Vagina (tissue), 2 donors: ENCODE data around the gene MYG1. TPM values are rescaled to one million over a fixed set of nuclear protein-coding genes. Genes with fewer than 3 reads are reported as not detected.
A peak's percentile ranks its signal among the peaks of the same experiment; 100 is the strongest.

ENCODE experiments used
- DNase-seq, 2 donors: peaks; one replicate each; pipeline ENCODE4 v3.0.0-alpha.2; 2017; ENCODE audit errors: extremely low spot score in 2 of 2
- H3K27ac ChIP-seq: fragments of 200-600 bp; sonication (generic); one replicate; pipeline ENCODE4 v1.5.1; 2019
- H3K27me3 ChIP-seq: fragments of 200-600 bp; sonication (generic); one replicate; pipeline ENCODE4 v1.5.1; 2019
- H3K36me3 ChIP-seq, 2 donors: fragments of 200-600 bp; sonication (generic); one replicate each; pipeline ENCODE4 v1.5.1; 2017 to 2019
- H3K4me1 ChIP-seq: fragments of 200-600 bp; sonication (generic); one replicate; pipeline ENCODE4 v1.5.1; 2019
- H3K4me3 ChIP-seq, 2 donors: fragments of 200-600 bp; sonication (generic); 1 replicate in 1 of 2; 2 replicates in 1 of 2; pipeline ENCODE4 v1.5.1; 2016 to 2019
- H3K9me3 ChIP-seq: fragments of 200-600 bp; sonication (generic); one replicate; pipeline ENCODE4 v1.5.1; 2019
- CTCF ChIP-seq, 3 experiments: fragments of 450-650 bp in 2 of 3; fragments of 200-600 bp in 1 of 3; sonication (generic) in 1 of 3; IDR thresholded peaks; one replicate each; pipeline ENCODE4 v1.5.1; 2017 to 2019; ENCODE audit warnings: antibody characterized with exemption in 3 of 3, mild to moderate bottlenecking in 2 of 3, moderate library complexity in 2 of 3
- POLR2A ChIP-seq, 2 donors: fragments of 450-650 bp; IDR thresholded peaks; one replicate each; pipeline ENCODE4 v1.6.1; 2017; ENCODE audit warnings: antibody characterized with exemption in 2 of 2, mild to moderate bottlenecking in 2 of 2, moderate library complexity in 2 of 2
- POLR2AphosphoS5 ChIP-seq, 2 donors: sonication (generic); formaldehyde crosslinking; IDR thresholded peaks; one replicate each; pipeline ENCODE4 v1.9.0; 2017; ENCODE audit warnings: antibody characterized with exemption in 2 of 2, mild to moderate bottlenecking in 2 of 2, low read depth in 1 of 2; ENCODE audit not compliant: insufficient read depth in 1 of 2
- intact Hi-C: fragments of 100-400 bp; cut with DNase I; formaldehyde crosslinking; loops from one replicate; pipeline ENCODE4 v1.15.1; 2023
- total RNA-seq: library from RNA; depleted of rRNA; stranded (reverse); fragments of >200 nt; gene quantifications from one replicate; pipeline ENCODE4 v1.2.3, GENCODE V29; 2016

Gene MYG1
- total RNA-seq, 1 donor from 2014 or later = 41.5 TPM

GRCh38 chr12:53320352-53321195 is 21.1 kb downstream of the MYG1 start:
- peak overlapping the region; percentile 51 to 73 for H3K4me3 ChIP-seq
- H3K36me3 ChIP-seq = peaks cover 0 to 17% of the 10 kb centered on the region in 2 donors
- intact Hi-C loops = no loop called here
- no peak for DNase-seq
- H3K27ac ChIP-seq = peak overlapping the region; percentile 81
- no peak for TF ChIP-seq CTCF (IDR thresholded peaks at IDR 0.05)
- no peak for TF ChIP-seq POLR2AphosphoS5 (IDR thresholded peaks at IDR 0.05; ENCODE audit: insufficient read depth in 1 of 2, low read depth in 1 of 2)
- no peak for TF ChIP-seq POLR2A (IDR thresholded peaks at IDR 0.05)
- H3K9me3 ChIP-seq = no peaks in the 10 kb centered on the region
- H3K27me3 ChIP-seq = no peaks in the 10 kb centered on the region
- H3K4me1 ChIP-seq = peaks cover 45% of the 10 kb centered on the region

GRCh38 chr12:53324113-53324778 is 24.8 kb downstream of the MYG1 start:
- peak overlapping the region; percentile 93 for H3K27ac ChIP-seq
- DNase-seq = no peak
- TF ChIP-seq POLR2AphosphoS5 (IDR thresholded peaks at IDR 0.05; ENCODE audit: insufficient read depth in 1 of 2, low read depth in 1 of 2) (no peak), POLR2A (IDR thresholded peaks at IDR 0.05) (no peak), CTCF (IDR thresholded peaks at IDR 0.05) (no peak)
- H3K4me1 ChIP-seq = peaks cover 51% of the 10 kb centered on the region
- intact Hi-C loops = loop anchor here (2.0 kb wide), 1 partner anchor 21 kb away; no protein-coding TSS in a partner anchor
- no peaks in the 10 kb centered on the region for H3K27me3 ChIP-seq
- peaks cover 0 to 4% of the 10 kb centered on the region in 2 donors for H3K36me3 ChIP-seq
- no peaks in the 10 kb centered on the region for H3K9me3 ChIP-seq
- peak overlapping the region; percentile 71 to 80 for H3K4me3 ChIP-seq

DNA sequence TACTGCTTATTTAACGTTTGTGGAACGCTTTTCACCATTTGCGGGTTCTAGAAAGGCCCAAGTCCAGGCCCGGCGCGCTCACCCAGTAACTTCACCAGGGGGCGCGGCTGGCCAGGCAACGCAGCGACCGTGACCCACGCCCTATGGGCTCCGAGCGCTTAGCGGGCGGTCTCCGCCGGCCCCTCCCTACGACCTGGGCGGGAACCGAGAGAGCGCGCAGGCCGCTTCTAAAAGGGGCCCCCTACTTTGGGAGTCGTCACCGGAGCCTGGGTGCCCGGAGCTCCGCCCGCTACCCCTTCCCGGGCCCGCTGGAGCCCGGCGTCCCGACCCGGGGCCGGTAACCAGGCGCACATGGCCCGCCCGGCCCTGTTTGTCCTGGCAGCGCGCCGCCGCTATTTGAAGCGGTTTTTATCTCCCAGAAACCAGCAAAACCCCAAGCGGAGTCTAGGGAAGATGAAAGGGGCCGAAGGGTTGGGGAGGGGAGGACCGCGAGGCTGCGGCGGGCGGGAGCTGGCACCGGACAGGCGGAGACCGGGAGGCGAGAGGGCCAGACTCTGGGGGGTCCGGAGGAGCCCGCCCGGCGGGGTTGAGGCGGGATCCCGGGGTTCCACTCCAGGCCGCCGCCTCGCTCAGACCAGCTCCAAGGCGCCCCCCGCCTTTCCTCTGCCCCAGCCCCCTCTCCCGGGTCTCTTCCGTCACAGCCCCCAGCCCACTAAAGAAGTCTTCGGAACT is 25.4 kb downstream of the MYG1 start:
- intact Hi-C loops = loop anchor here (2.0 kb wide), 1 partner anchor 20 kb away; no protein-coding TSS in a partner anchor
- DNase-seq = peak in 1 of 2 donors; percentile 93
- Histone ChIP-seq H3K27me3 (no peaks in the 10 kb centered on the region), H3K36me3 (no peaks in the 10 kb centered on the region), H3K4me1 (peaks cover 44% of the 10 kb centered on the region), H3K27ac (peak overlapping the region; percentile 93), H3K4me3 (peak overlapping the region; percentile 71 to 80), H3K9me3 (no peaks in the 10 kb centered on the region)
- TF ChIP-seq POLR2A (IDR thresholded peaks at IDR 0.05) (peak in 1 of 2 donors; percentile 74), CTCF (IDR thresholded peaks at IDR 0.05) (peak; percentile 79 to 87 (median 81)), POLR2AphosphoS5 (IDR thresholded peaks at IDR 0.05; ENCODE audit: insufficient read depth in 1 of 2, low read depth in 1 of 2) (peak; percentile 89 to 95)

DNA sequence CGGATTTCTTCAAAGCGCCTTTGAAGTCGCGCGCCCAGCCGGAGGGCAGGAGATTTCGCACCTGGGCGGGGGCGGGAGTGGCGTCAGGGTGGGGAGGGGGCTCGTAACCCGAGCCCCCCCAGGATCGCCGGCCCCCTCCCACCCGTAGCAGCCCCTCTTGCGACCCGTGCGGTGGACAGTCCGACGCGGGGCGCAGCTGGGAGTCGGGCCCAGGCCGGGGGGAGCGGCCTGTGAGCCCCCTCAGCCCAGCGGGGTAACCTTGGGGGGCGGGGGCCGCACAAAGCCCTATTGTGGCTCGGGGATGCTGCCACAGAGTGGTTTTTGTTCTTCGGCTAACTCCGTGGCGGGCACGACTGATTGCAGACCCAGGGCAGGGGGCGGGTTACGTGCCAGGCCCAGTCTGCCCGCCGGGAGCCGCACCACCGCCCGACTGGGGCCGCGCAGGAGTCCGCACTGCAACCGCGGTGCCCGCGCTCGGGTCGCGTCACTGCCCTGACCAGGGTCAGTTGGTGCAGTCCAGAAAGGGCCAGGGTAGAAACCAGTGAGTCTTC is 26.1 kb downstream of the MYG1 start:
- intact Hi-C loops = loop anchor here (2.0 kb wide), 1 partner anchor 19 kb away; no protein-coding TSS in a partner anchor
- H3K27me3 ChIP-seq = no peaks in the 10 kb centered on the region
- H3K9me3 ChIP-seq = no peaks in the 10 kb centered on the region
- peaks cover 38% of the 10 kb centered on the region for H3K4me1 ChIP-seq
- peak overlapping the region; percentile 93 for H3K27ac ChIP-seq
- H3K4me3 ChIP-seq = peak overlapping the region; percentile 71 to 80
- TF ChIP-seq POLR2AphosphoS5 (IDR thresholded peaks at IDR 0.05; ENCODE audit: insufficient read depth in 1 of 2, low read depth in 1 of 2) = no peak
- TF ChIP-seq CTCF (IDR thresholded peaks at IDR 0.05) = no peak
- TF ChIP-seq POLR2A (IDR thresholded peaks at IDR 0.05) = no peak
- no peaks in the 10 kb centered on the region for H3K36me3 ChIP-seq
- no peak for DNase-seq
